HEK293 (cell line): ENCODE data around the gene TSPYL2.

Experiments
- GFI1B ChIP-seq: fragments of 450-650 bp; formaldehyde crosslinking; IDR thresholded peaks from 2 replicates; pipeline ENCODE4 v1.5.1; 2016; ENCODE audit warnings: missing biosample characterization, missing genetic modification characterization
- HOXA7 ChIP-seq: sonication (generic); formaldehyde crosslinking; IDR thresholded peaks from 2 replicates; pipeline ENCODE4 v1.8.1; 2022; ENCODE audit warnings: missing genetic modification reagents, borderline replicate concordance
- MEIS1 ChIP-seq: sonication (generic); formaldehyde crosslinking; IDR thresholded peaks from 2 replicates; pipeline ENCODE4 v1.8.1; 2022; ENCODE audit warnings: missing genetic modification reagents, mild to moderate bottlenecking, borderline replicate concordance
- PRDM10 ChIP-seq: fragments of 450-650 bp; formaldehyde crosslinking; IDR thresholded peaks from 2 replicates; pipeline ENCODE4 v1.5.1; 2016; ENCODE audit warnings: missing biosample characterization, missing genetic modification characterization
- PRDM4 ChIP-seq: fragments of 450-650 bp; formaldehyde crosslinking; IDR thresholded peaks from 2 replicates; pipeline ENCODE4 v1.5.1; 2017; ENCODE audit warnings: missing biosample characterization, missing genetic modification characterization
- REST ChIP-seq: fragments of 450-650 bp; formaldehyde crosslinking; IDR thresholded peaks from 2 replicates; pipeline ENCODE4 v1.5.1; 2016; ENCODE audit warnings: missing biosample characterization, missing genetic modification characterization
- SP7 ChIP-seq: fragments of 450-650 bp; formaldehyde crosslinking; IDR thresholded peaks from 2 replicates; pipeline ENCODE4 v1.5.1; 2016; ENCODE audit warnings: missing biosample characterization, missing genetic modification characterization
- YY1 ChIP-seq: fragments of 450-650 bp; formaldehyde crosslinking; IDR thresholded peaks from 2 replicates; pipeline ENCODE4 v1.5.1; 2018; ENCODE audit warnings: missing biosample characterization, missing genetic modification characterization
- ZNF549 ChIP-seq: fragments of 450-650 bp; IDR thresholded peaks from 2 replicates; pipeline ENCODE4 v1.5.1; 2018; ENCODE audit warnings: missing biosample characterization, missing genetic modification characterization, mild to moderate bottlenecking, inconsistent platforms, moderate library complexity
- ZNF621 ChIP-seq: fragments of 450-650 bp; formaldehyde crosslinking; IDR thresholded peaks from 2 replicates; pipeline ENCODE4 v1.5.1; 2017; ENCODE audit warnings: missing biosample characterization, missing genetic modification characterization
- ZNF629 ChIP-seq: fragments of 450-650 bp; formaldehyde crosslinking; IDR thresholded peaks from 2 replicates; pipeline ENCODE4 v1.5.1; 2017; ENCODE audit warnings: missing biosample characterization, missing genetic modification characterization
- ZNF768 ChIP-seq: fragments of 450-650 bp; formaldehyde crosslinking; IDR thresholded peaks from 2 replicates; pipeline ENCODE4 v1.5.1; 2018; ENCODE audit warnings: missing biosample characterization, mild to moderate bottlenecking, missing genetic modification characterization
- ZNF785 ChIP-seq: fragments of 450-650 bp; formaldehyde crosslinking; IDR thresholded peaks from 2 replicates; pipeline ENCODE4 v1.5.1; 2016; ENCODE audit warnings: missing biosample characterization, missing genetic modification characterization
- TF ChIP-seq, protein P1 (sequence below): fragments of 450-650 bp; formaldehyde crosslinking; IDR thresholded peaks from 2 replicates; pipeline ENCODE4 v1.5.1; 2016; ENCODE audit warnings: missing biosample characterization, missing genetic modification characterization

DNA sequence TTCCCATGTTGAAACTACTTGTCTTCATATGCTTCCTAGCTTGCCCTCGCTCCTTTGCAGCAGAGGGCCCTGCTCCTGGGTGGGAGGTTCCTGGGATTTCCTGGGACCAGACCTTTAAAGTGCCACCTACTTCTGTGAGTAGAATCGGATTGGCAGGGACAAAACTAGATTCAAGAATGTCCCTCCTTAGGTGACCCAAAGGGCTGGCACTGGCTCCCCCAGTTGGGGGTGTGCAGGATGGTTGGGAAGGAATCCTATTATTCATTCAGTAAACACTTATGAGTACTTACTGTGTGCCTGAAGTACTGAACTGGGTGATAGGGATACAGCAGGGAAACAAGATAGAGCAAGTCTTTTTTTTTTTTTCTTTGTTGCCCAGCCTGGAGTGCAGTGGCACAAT, 9.2 kb downstream of the TSPYL2 start:
- TF ChIP-seq SP7 (tag by site-specific recombination) = no peak
- TF ChIP-seq, protein P1, sequence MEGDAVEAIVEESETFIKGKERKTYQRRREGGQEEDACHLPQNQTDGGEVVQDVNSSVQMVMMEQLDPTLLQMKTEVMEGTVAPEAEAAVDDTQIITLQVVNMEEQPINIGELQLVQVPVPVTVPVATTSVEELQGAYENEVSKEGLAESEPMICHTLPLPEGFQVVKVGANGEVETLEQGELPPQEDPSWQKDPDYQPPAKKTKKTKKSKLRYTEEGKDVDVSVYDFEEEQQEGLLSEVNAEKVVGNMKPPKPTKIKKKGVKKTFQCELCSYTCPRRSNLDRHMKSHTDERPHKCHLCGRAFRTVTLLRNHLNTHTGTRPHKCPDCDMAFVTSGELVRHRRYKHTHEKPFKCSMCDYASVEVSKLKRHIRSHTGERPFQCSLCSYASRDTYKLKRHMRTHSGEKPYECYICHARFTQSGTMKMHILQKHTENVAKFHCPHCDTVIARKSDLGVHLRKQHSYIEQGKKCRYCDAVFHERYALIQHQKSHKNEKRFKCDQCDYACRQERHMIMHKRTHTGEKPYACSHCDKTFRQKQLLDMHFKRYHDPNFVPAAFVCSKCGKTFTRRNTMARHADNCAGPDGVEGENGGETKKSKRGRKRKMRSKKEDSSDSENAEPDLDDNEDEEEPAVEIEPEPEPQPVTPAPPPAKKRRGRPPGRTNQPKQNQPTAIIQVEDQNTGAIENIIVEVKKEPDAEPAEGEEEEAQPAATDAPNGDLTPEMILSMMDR (tag by site-specific recombination) = no peak
- TF ChIP-seq REST = no peak
- no peak for TF ChIP-seq ZNF629
- no peak for TF ChIP-seq YY1 (tag by site-specific recombination)
- TF ChIP-seq MEIS1 (CRISPR knock-in tag) = no peak
- TF ChIP-seq PRDM10 = no peak
- no peak for TF ChIP-seq ZNF549 (tag by site-specific recombination)
- no peak for TF ChIP-seq HOXA7 (CRISPR knock-in tag)
- no peak for TF ChIP-seq GFI1B (tag by site-specific recombination)
- no peak for TF ChIP-seq PRDM4 (tag by site-specific recombination)
- TF ChIP-seq ZNF621 (tag by site-specific recombination) = no peak
- TF ChIP-seq ZNF785 (tag by site-specific recombination) = no peak
- TF ChIP-seq ZNF768 = no peak
